Skeletal muscle cell (primary cell): ENCODE data around the gene MYO15B.

ENCODE experiments used
- DNase-seq: peaks from one replicate; pipeline ENCODE4 v3.0.0-alpha.2; 2010; ENCODE audit warnings: low read depth
- H3K4me3 ChIP-seq: 2 replicates; pipeline ENCODE4 v1.5.1; 2011; ENCODE audit warnings: low read depth, mild to moderate bottlenecking, control low read depth, low read length, moderate library complexity

The MYO15B gene

GRCh38 chr17:75619506-75620431, 32.2 kb downstream of the MYO15B start:
- H3K4me3 ChIP-seq: no peak overlapping the region
- no peak for DNase-seq

DNA sequence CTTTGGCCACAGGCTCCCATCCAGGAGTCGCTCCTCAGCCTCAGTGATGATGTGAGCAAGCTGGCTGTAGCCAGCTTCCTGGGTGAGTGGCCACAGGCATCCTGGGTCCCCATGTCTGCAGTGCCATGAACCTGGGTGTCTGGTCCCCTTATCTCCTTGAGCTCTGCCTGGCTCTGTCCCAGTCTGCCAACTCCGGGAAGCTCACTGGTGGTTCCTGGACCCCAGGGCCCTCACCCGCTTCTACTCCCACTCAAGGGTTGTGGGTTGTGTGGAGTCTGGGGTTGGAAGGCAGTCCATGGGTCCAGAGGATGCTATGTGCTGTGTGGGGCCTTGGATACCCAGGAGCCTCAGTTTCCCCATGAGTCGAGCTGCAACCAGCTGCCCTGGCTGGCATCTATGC, 33.9 kb downstream of the MYO15B start:
- no peak for DNase-seq
- no peak overlapping the region for H3K4me3 ChIP-seq

DNA sequence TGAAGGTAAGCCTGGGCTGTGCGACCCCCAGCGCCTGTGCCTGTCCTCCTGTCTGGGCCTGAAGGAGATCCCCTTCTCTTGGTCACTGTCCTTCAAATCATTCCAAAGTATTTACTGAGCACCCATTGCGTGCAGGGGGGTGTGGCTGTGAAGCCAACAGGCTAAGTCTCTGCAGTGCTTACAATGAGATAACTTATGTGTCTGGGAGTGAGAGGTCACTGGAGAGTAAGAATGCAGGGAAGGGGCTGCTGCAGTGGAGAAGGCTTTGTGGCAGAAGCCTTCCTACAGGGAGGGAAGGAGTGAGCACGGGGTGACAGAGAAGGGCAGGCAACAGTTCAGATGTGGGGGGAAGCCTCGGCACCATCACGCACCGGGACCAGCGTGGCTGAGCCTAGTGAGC, 34.5 kb downstream of the MYO15B start:
- no peak for DNase-seq
- no peak overlapping the region for H3K4me3 ChIP-seq

DNA sequence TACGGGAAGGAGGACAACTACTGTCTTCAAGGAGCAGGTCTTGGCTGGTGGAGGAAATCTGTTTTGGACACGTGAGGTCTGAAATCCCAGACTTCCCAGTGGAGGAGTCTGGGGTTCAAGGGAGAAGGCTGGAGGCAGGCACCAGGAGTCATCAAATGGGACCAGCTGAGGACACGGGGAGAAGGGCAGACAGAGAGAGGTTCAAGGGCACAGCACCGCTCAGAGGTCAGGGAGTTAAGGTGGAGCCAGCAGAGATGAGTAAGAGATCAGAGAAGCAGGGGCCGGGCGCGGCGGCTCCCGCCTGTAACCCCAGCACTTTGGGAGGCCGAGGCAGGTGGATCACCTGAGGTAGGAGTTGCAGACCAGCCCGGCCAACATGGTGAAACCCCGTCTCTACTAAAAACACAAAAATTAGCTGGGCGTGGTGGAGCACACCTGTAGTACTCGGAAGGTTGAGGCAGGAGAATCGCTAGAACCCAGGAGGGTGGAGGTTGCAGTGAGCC, 35.2 kb downstream of the MYO15B start:
- H3K4me3 ChIP-seq: no peak overlapping the region
- DNase-seq: no peak

DNA sequence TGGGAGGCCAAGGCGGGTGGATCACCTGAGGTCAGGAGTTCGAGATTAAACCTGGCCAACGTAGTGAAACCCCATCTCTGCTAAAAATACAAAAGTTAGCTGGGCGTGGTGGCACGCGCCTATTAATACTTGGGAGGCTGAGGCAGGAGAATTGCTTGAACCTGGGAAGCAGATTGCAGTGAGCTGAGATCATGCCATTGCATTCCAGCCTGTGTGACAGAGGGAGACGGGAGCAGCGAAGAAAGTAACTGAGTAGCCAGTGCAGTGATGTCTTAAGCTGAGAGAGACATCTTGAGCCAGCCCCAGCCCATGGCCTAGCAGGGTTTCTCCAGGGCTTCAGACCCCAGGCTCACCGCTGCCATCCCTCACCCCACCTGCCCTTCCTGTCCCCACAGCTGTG, 35.8 kb downstream of the MYO15B start:
- no peak for DNase-seq
- no peak overlapping the region for H3K4me3 ChIP-seq

GRCh38 chr17:75624021-75624420, 36.4 kb downstream of the MYO15B start:
- DNase-seq: no peak
- H3K4me3 ChIP-seq: no peak overlapping the region

DNA sequence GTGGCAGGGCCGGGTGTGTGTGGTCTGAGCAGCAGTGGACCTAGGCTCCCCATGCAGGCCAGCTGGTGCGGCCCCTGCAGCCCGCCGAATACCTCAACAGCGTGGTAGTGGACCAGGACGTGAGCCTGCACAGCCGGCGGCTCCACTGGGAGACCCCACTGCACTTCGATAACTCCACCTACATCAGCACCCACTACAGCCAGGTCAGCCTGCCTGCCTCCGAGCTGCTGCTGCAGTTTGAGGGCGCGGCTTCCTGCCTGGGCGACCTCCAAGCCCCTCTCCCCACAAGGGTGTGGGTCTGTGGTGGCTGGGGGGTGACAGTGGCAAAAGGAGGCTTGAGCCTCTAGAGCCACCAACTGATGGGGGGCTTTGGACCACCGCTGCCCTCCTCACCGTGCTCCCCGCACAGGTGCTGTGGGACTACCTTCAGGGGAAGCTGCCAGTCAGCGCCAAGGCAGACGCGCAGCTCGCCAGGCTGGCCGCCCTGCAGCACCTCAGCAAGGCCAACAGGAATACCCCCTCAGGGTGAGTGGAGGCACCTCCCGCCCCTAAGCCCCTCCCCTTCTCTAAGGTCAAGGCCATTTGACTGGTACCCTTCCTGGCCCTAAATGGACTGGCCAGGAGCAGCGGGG, 37.2 kb downstream of the MYO15B start:
- DNase-seq: no peak
- H3K4me3 ChIP-seq: no peak overlapping the region

DNA sequence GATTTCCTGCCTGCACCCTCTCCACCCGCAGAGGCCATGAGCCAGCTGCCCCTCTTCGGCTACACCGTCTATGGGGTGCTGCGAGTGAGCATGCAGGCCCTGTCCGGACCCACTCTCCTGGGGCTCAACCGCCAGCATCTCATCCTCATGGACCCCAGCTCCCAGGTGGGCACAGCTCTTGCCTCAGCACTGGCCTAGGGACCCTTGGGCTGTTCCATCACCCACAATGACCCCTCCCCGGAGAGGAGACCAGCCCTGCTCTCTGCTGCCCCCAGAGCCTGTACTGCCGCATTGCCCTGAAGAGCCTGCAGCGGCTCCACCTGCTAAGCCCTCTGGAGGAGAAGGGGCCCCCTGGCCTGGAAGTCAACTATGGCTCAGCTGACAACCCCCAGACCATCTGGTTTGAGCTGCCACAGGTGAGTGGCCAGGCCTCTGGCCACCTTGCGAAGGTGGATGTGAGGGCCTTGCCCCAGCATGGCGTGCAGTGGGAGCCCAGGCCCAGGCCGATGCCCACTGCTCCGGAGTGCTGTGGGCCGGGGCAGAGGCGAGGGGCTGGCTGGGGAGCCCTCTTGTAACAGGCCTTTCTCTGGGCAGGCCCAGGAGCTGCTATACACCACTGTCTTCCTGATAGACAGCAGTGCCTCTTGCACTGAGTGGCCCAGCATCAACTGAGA, 38.4 kb downstream of the MYO15B start:
- no peak overlapping the region for H3K4me3 ChIP-seq
- DNase-seq: no peak

GRCh38 chr17:75626496-75627038, 39.0 kb downstream of the MYO15B start:
- no peak for DNase-seq
- H3K4me3 ChIP-seq: no peak overlapping the region

DNA sequence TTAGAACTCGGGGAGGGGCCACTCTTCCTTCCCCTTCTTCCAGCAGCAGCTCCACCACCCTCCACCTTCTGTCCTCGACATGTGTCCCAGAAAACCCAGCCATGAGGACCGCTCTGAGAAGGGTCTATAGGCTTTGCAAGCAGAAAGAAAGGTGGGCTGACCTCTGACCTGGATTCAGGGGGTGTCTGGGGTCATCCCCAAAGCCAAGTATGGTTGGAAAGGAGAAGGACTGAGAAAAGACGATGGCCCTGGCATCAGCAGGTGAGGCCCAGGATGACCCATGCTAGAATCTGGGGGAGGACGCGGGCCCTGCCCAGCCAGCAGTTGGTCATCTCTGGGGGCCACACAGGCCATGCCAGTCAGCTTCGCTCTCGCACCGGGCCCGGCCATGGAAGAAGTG, 39.5 kb downstream of the MYO15B start:
- DNase-seq: no peak
- H3K4me3 ChIP-seq: no peak overlapping the region

DNA sequence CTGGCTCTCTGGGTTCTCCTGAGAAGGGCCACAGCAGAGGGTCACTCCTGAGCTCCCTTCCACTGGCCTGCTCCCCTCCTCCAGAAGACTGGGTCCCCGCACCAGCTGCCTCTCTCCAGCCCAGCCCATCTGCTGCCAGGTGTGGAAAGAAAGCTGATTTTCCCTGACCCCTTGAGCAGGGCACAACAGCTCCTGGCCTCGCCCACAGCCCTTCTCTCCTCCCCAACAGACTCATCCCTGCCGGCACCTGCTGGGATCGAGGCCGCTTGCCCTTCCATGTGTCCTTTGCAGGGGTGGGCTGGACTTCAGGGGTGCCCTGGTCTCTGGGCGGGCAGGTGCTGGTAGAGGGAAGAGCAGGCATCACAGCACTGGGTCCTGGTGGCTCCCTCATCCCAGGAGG, 40.8 kb downstream of the MYO15B start:
- DNase-seq: no peak
- no peak overlapping the region for H3K4me3 ChIP-seq

- H3K4me3 ChIP-seq: no peak overlapping the region
- DNase-seq: no peak
Measured at GRCh38 chr17:75629157-75629556, 41.6 kb downstream of the MYO15B start.

DNA sequence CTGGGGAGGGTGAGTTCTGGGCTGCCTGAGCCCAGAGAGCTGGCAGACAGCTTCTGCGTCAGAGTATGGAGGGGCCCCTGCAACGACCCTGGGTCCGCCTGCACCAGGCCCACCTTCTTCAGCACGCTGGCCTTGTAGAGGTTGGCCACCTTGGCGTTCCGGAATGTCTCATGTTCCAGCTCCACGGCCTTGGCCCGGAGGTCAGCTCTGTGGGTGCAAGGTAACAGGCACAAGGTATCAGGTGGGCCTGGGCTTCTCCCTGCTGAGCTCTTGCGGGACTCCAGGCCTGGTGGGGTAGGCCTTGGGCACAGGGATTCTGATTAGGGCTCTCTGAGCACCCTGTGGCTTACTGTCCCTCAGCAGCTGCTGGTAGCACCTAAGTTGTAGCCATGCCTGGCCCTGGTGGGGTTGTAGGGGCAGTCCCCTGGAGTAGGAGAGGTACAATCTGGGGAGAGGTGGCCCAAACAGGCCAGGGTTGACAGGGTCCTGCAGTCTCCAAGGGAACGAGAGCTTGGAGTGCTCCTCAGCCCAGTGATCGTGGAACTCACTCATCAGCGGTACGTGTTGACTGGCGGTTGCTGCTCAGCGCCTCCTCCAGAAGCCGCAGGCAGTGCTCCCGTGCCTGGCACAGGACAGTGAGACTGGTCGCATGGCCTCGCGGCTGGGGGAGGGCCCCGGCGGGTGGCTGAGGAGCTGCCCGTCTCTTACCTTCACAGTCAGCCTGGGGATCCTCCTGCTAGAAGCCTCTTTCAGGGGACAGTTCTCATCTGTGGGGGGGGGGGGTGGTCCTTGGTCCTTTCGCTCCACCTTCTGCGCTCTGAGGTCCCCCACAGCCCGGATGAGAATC, 42.7 kb downstream of the MYO15B start:
- no peak overlapping the region for H3K4me3 ChIP-seq
- no peak for DNase-seq

GRCh38 chr17:75631353-75631752, 43.8 kb downstream of the MYO15B start:
- DNase-seq: no peak
- H3K4me3 ChIP-seq: no peak overlapping the region

- no peak overlapping the region for H3K4me3 ChIP-seq
- DNase-seq: no peak
Measured at GRCh38 chr17:75632428-75632827, 44.8 kb downstream of the MYO15B start.

DNA sequence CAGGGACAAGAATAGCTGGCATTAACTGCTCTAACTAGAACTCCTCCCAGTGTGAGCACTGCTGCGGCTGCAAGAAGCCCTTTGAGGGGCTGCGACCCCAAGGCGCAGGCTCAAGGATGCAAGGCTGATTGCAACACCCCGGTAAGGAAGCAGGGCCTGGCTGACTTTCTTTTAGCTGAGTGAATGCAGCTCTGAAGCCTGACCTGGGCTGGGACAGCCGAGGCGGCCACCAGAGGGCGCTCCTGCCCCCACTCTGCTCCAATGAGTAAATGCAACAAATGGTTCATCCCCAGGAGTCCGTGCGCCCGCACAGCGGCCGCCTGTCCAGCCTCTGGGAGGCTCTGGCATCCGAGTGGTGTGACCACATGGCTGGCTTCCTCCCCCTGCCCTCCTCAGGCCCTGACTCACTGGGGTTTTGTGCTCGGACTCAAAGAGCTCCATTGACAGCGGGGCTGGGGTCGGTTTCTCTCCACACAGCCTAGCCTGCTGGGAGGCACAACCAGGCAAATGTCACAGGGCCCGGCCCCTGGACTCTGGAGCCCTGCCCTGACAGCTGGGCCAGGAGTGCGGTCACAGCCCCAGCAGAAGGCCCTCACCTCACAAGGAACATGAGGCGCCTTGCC, 45.4 kb downstream of the MYO15B start, which contains the start of gene SMIM5:
Gene SMIM5, plus strand, starts transcription at position 572 of the 623 bp plus-strand sequence. CDS start 6,768 bp downstream, outside the sequence.
- DNase-seq: peak; percentile 60
- H3K4me3 ChIP-seq: no peak within 1 kb of the TSS

GRCh38 chr17:75633486-75634375, 46.1 kb downstream of the MYO15B start:
- H3K4me3 ChIP-seq: no peak overlapping the region
- peak; percentile 61 for DNase-seq

DNA sequence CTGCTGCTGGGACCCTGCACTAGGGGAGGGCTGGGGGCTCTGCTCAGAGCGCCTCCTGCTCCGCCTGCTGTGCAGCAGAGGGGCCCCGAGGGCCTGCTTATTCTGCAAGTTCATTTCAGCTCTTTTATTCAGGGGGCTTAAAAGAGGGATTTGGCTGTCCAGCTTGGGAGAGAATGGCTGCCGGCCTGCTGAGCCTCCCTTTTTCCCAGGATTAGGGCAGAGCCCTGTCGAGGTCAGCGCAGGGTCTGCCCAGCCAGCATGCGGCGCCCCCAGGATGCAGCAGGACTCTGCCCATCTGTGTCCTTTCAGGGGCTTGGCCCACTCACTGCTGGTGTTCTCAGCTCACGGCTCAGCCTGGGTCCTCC, 46.8 kb downstream of the MYO15B start:
- no peak for DNase-seq
- no peak overlapping the region for H3K4me3 ChIP-seq
